Upper lobe of left lung (tissue), 4 donors: Measurements from ENCODE around the gene SRCAP.

Source experiments
- CTCF ChIP-seq, 6 experiments: fragments of 450-650 bp in 4 of 6; fragments of 200-600 bp in 2 of 6; sonication (generic) in 2 of 6; IDR thresholded peaks; one replicate each; pipeline ENCODE4 v1.5.1; 2016 to 2019; ENCODE audit warnings: antibody characterized with exemption in 6 of 6
- EP300 ChIP-seq, 4 donors: sonication (generic); formaldehyde crosslinking; IDR thresholded peaks; one replicate each; pipeline ENCODE4 v1.5.1; 2017; ENCODE audit warnings: antibody characterized with exemption in 4 of 4, control low read depth in 2 of 4
- POLR2A ChIP-seq, 4 donors: fragments of 450-650 bp; IDR thresholded peaks; one replicate each; pipeline ENCODE4 v1.5.1; 2016 to 2017; ENCODE audit warnings: antibody characterized with exemption in 4 of 4, mild to moderate bottlenecking in 2 of 4
- POLR2AphosphoS5 ChIP-seq, 2 donors: sonication (generic); formaldehyde crosslinking; IDR thresholded peaks; one replicate each; pipeline ENCODE4 v1.5.1; 2017; ENCODE audit warnings: antibody characterized with exemption in 2 of 2

- TF ChIP-seq CTCF (IDR thresholded peaks at IDR 0.05), result no peak
- no peak for TF ChIP-seq POLR2A (IDR thresholded peaks at IDR 0.05)
- no peak for TF ChIP-seq POLR2AphosphoS5 (IDR thresholded peaks at IDR 0.05)
- TF ChIP-seq EP300 (IDR thresholded peaks at IDR 0.05), result no peak
These were observed 80.6 kb downstream of the SRCAP start for GRCh38 chr16:30779596-30779995.
